MM.1S (cell line): ENCODE data around the gene CCNE1.

Experiments
- DNase-seq: peaks from one replicate; pipeline ENCODE4 v3.0.0-alpha.2; 2015
- H2AFZ ChIP-seq: fragments of 300-600 bp; sonication (generic); 2 replicates; pipeline ENCODE4 v1.6.0; 2016; ENCODE audit warnings: antibody characterized with exemption, low read length
- H3F3A ChIP-seq: fragments of 300-600 bp; sonication (generic); 2 replicates; pipeline ENCODE4 v1.6.1; 2016; ENCODE audit warnings: mild to moderate bottlenecking, antibody characterized with exemption, low read length, moderate library complexity, mixed read lengths; ENCODE audit not compliant: insufficient read depth
- H3K27ac ChIP-seq: fragments of 300-600 bp; sonication (generic); 2 replicates; pipeline ENCODE4 v1.5.1; 2016; ENCODE audit warnings: mild to moderate bottlenecking, low read length
- H3K27me3 ChIP-seq: fragments of 300-600 bp; sonication (generic); replicated peaks from 2 replicates; pipeline ENCODE4 v1.6.0; 2016; ENCODE audit warnings: low read length; ENCODE audit not compliant: insufficient read depth
- H3K36me3 ChIP-seq: fragments of 300-600 bp; sonication (generic); replicated peaks from 2 replicates; pipeline ENCODE4 v1.6.1; 2016; ENCODE audit warnings: mild to moderate bottlenecking, low read length, mixed read lengths; ENCODE audit not compliant: insufficient read depth
- H3K4me1 ChIP-seq: fragments of 300-600 bp; sonication (generic); 2 replicates; pipeline ENCODE4 v1.6.1; 2016; ENCODE audit warnings: low read length, mixed read lengths
- H3K4me2 ChIP-seq: fragments of 300-600 bp; sonication (generic); 2 replicates; pipeline ENCODE4 v1.6.0; 2016; ENCODE audit warnings: low read depth, low read length
- H3K4me3 ChIP-seq: fragments of 300-600 bp; sonication (generic); 2 replicates; pipeline ENCODE4 v1.5.1; 2016; ENCODE audit warnings: low read length, mixed read lengths
- H3K79me2 ChIP-seq: fragments of 300-600 bp; sonication (generic); 2 replicates; pipeline ENCODE4 v1.6.1; 2016; ENCODE audit warnings: mixed run types, low read length, mixed read lengths
- H3K9ac ChIP-seq: fragments of 300-600 bp; sonication (generic); 2 replicates; pipeline ENCODE4 v1.6.1; 2016; ENCODE audit warnings: low read length, mixed read lengths
- H3K9me2 ChIP-seq: fragments of 300-600 bp; sonication (generic); replicated peaks from 2 replicates; pipeline ENCODE4 v1.6.1; 2016; ENCODE audit warnings: mild to moderate bottlenecking, low read length, mixed read lengths; ENCODE audit not compliant: insufficient read depth
- H3K9me3 ChIP-seq: fragments of 300-600 bp; sonication (generic); replicated peaks from 2 replicates; pipeline ENCODE4 v1.6.1; 2016; ENCODE audit warnings: mild to moderate bottlenecking, low read length, mixed read lengths; ENCODE audit not compliant: insufficient read depth
- H4K20me1 ChIP-seq: fragments of 300-600 bp; sonication (generic); 2 replicates; pipeline ENCODE4 v1.6.1; 2016; ENCODE audit warnings: mild to moderate bottlenecking, low read length, moderate library complexity, mixed read lengths; ENCODE audit not compliant: insufficient read depth
- CTCF ChIP-seq: fragments of 300-600 bp; sonication (generic); IDR thresholded peaks from 2 replicates; pipeline ENCODE4 v1.5.1; 2016; ENCODE audit warnings: antibody characterized with exemption, low read length, mixed read lengths
- EZH2 ChIP-seq: fragments of 300-600 bp; sonication (generic); optimal IDR thresholded peaks from 2 replicates; pipeline ENCODE3; 2017; ENCODE audit warnings: low read depth, mild to moderate bottlenecking, antibody characterized with exemption, low read length, mixed read lengths
- EZH2phosphoT487 ChIP-seq: fragments of 300-600 bp; sonication (generic); IDR thresholded peaks from 2 replicates; pipeline ENCODE4 v1.6.1; 2018; ENCODE audit warnings: antibody characterized with exemption, low read length

The CCNE1 gene

GRCh38 chr19:29815231-29815630, 3.4 kb downstream of the CCNE1 start:
- peak; percentile 96 for DNase-seq
- Histone ChIP-seq H3K27ac (peak overlapping the region; percentile 59), H3K4me1 (peaks cover 27% of the 10 kb centered on the region), H2AFZ (no peak overlapping the region), H3K9me2 (no peaks in the 10 kb centered on the region), H3K4me3 (no peak overlapping the region), H4K20me1 (no peaks in the 10 kb centered on the region), H3K9me3 (no peaks in the 10 kb centered on the region), H3K36me3 (0 out of 2 replicates have a peak, but pooled peaks cover 9% of the 10 kb centered on the region), H3F3A (peaks cover 30% of the 10 kb centered on the region), H3K4me2 (peak overlapping the region; percentile 34), H3K27me3 (no peaks in the 10 kb centered on the region), H3K79me2 (peaks cover 22% of the 10 kb centered on the region), H3K9ac (no peak overlapping the region)
- TF ChIP-seq CTCF, result peak; percentile 32
- no peak for TF ChIP-seq EZH2phosphoT487

- Histone ChIP-seq H3K9me2 (no peaks in the 10 kb centered on the region), H3K9me3 (no peaks in the 10 kb centered on the region), H3K36me3 (peaks cover 14% of the 10 kb centered on the region; the same call in 1 of the 2 replicates), H3F3A (peaks cover 30% of the 10 kb centered on the region), H3K9ac (no peak overlapping the region), H3K79me2 (peaks cover 22% of the 10 kb centered on the region), H3K27ac (no peak overlapping the region), H2AFZ (no peak overlapping the region), H3K4me2 (no peak overlapping the region), H3K4me1 (peaks cover 25% of the 10 kb centered on the region), H3K27me3 (no peaks in the 10 kb centered on the region), H4K20me1 (no peaks in the 10 kb centered on the region), H3K4me3 (no peak overlapping the region)
- no peak for DNase-seq
- TF ChIP-seq CTCF (no peak), EZH2phosphoT487 (no peak), EZH2 (no peak)
Observed at GRCh38 chr19:29817316-29817715, 5.5 kb downstream of the CCNE1 start.

GRCh38 chr19:29819300-29819699, 7.5 kb downstream of the CCNE1 start:
- no peak overlapping the region for H3K9ac ChIP-seq
- H3K4me2 ChIP-seq, result no peak overlapping the region
- H3K79me2 ChIP-seq, result peaks cover 7% of the 10 kb centered on the region; the same call in 1 of the 2 replicates
- H3K27me3 ChIP-seq, result no peaks in the 10 kb centered on the region
- no peaks in the 10 kb centered on the region for H3K9me2 ChIP-seq
- no peaks in the 10 kb centered on the region for H3K9me3 ChIP-seq
- no peak overlapping the region for H2AFZ ChIP-seq
- TF ChIP-seq CTCF, result no peak
- no peak for TF ChIP-seq EZH2phosphoT487
- no peak for TF ChIP-seq EZH2
- peaks cover 14% of the 10 kb centered on the region for H3F3A ChIP-seq
- H3K4me3 ChIP-seq, result no peak overlapping the region
- peaks cover 16% of the 10 kb centered on the region; the same call in 1 of the 2 replicates for H3K36me3 ChIP-seq
- no peak overlapping the region for H3K27ac ChIP-seq
- DNase-seq, result no peak
- peaks cover 8% of the 10 kb centered on the region for H3K4me1 ChIP-seq
- H4K20me1 ChIP-seq, result no peaks in the 10 kb centered on the region
